Brain pericyte (primary cell): ENCODE data around the gene OR6J1.
"Not testable (repeated sequence)": the region's sequence is repeated elsewhere in the genome, so short reads cannot be mapped to it uniquely, and the experiment has no call there.

Experiments used
- DNase-seq: peaks from one replicate; pipeline ENCODE4 v3.0.0-alpha.2; 2012; ENCODE audit warnings: low read depth, low spot score

OR6J1 gene

GRCh38 chr14:22650960-22651521 is 6.9 kb upstream of the OR6J1 start:
- no peak for DNase-seq

- no peak for DNase-seq
Observed at GRCh38 chr14:22650046-22650739, 6.0 kb upstream of the OR6J1 start.

- no peak for DNase-seq
Observed at GRCh38 chr14:22648506-22648905, 4.4 kb upstream of the OR6J1 start.

- no peak for DNase-seq
Observed at GRCh38 chr14:22646570-22647254, 2.6 kb upstream of the OR6J1 start.

GRCh38 chr14:22641846-22642245 is 2.3 kb downstream of the OR6J1 start:
- no peak for DNase-seq

GRCh38 chr14:22640192-22640591 is 4.0 kb downstream of the OR6J1 start:
- DNase-seq: no peak

GRCh38 chr14:22635980-22636379 is 8.2 kb downstream of the OR6J1 start:
- DNase-seq: not testable (repeated sequence)

GRCh38 chr14:22634233-22634900 is 9.8 kb downstream of the OR6J1 start:
- no peak for DNase-seq

DNA sequence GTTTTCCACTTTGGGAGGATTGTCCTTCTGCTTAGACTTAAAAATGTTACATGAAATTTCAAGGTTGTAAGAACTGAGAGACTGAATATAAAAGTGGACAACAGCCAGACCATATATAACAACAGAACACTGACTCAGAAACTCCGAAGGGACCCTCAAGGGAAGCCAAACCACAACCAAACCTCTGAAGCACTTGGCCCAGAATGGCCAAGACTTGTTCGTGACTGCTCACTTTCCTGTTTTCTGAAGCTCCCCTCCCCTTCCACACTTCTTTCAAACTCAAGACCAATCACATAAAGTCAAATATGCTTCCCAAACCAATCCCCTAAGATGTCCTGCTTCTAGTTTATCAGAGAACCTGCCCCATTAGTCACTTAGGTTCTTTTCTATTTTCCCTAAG is 13.7 kb downstream of the OR6J1 start:
- DNase-seq: no peak

GRCh38 chr14:22630066-22630465 is 14.1 kb downstream of the OR6J1 start:
- DNase-seq: no peak

DNA sequence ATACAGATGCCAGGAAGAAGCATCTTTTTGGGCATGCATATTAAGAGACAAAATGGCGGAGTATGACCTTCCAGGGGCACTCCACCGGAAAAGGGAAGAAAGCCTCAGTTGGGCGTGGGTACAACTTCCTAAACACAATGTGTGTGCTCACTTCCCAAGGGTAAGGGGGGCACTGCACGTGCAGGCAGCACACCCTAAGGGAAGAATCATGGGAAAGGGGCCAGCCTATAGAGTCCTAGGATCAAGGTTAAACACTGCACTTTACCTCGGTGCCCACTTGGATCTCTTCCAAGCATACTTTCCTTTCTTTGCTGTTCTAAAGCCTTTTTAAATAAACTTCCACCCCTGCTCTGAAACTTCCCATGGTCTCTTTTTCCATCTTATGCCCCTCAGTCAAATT is 14.8 kb downstream of the OR6J1 start:
- no peak for DNase-seq

DNA sequence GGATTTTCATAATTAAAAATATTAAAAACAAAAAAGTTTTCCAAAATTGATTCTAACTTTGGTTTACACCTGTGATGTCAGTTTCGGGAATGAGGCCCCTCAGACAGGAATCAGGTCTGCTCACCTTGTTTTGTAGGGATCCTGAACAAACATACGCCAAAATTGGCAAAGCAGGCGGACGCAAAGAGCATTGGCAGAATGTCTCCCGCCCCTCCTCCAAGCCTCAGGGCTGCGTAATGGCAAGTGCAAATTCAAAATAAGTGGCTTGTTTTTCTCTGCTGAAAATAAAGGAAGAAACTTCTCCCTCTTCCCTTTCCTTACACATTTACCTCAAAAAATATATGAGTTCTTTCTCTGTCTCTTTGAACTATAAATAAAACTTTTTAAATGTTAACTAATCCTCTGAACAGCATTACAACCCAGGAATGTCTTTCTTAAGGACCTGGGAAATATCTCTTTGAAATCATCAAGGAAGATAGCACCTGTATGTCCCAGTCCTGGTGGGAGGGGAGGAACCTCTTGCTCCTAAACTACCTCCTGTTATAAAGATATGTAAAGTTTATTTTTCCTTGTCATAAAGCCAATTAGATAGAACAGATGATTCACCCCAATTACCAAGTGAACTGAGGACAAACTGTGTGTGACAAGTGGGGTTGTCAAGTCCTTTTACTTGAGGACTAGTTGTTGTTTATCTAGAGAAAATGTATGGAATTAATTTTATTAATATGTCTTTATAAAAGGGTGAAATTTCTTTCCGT is 16.5 kb downstream of the OR6J1 start:
- DNase-seq: no peak

GRCh38 chr14:22626590-22626989 is 17.6 kb downstream of the OR6J1 start:
- no peak for DNase-seq

- DNase-seq: no peak
Observed at GRCh38 chr14:22623047-22623446, 21.1 kb downstream of the OR6J1 start.

DNA sequence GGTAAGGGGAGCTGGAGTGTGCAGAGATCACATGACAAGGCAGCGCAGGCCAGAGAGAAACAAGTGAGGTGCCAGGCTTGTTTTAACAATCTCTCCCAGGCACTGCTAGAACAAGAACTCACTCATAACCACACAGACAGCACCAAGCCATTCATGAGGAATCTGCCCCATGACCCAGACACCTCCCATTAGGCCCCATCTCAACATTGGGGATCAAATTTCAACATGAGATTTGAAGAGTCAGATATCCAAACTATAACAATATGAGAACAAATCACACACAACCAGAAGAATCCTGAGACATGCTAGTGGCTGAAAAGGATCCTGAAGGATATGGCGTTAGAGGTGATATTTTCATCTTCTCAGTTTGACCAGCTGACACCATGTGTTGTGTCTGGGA is 21.9 kb downstream of the OR6J1 start:
- no peak for DNase-seq

- not testable (repeated sequence) for DNase-seq
Observed at GRCh38 chr14:22615765-22616164, 28.4 kb downstream of the OR6J1 start.

DNA sequence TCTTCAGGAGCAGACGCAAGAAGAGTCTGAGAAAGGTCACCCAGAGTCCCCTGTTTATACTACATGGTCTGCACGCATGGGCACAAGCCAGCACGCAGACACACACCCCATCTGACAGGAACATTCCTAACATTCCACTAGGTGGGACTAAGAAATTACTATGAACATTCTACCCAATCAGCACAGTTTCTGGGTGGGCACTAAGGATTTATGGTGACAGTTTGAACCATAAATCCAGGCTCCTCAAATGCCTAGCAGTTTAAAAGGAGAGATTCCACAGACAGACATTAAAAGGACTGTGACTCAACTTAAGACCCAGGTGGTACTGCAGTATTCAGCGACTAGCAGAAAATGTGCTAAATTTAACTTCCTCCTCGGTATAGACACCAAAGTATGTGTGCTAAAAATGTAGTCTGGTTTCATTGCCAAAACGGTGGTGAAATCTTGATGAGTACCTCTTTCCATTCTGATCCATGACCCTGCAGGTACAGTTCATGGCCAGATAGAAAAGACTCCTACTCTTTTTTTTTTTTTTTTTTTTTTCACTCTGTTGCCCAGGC is 29.8 kb downstream of the OR6J1 start:
- no peak for DNase-seq

GRCh38 chr14:22613736-22614239 is 30.4 kb downstream of the OR6J1 start:
- no peak for DNase-seq

DNA sequence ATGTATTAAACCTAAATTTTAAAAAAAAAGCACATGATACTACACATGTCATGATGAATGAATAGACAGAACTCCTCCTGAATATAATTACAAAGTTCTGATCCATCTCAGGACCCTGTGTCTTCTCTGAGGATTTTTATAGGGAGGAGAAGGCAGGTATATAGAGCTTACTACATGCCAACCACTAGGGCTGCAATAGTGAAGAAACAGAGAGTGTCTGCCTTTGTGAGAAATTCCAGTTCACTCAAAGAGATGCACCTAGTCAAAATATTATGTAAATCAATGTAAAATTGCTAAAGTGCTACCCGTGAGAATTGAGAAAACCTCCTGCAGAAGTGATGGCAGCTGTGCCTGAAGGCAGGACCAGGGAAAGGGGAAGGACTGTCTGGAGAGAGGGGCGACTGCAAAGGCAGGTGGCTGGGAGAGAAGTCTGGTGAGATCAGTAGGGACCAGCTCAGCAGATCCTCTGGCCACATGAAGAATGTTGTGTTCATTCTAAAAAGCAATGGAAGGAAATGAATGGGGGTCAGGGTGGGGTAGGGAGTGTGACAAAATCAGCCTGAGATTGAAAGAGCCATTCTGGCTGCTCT is 31.0 kb downstream of the OR6J1 start:
- no peak for DNase-seq

DNA sequence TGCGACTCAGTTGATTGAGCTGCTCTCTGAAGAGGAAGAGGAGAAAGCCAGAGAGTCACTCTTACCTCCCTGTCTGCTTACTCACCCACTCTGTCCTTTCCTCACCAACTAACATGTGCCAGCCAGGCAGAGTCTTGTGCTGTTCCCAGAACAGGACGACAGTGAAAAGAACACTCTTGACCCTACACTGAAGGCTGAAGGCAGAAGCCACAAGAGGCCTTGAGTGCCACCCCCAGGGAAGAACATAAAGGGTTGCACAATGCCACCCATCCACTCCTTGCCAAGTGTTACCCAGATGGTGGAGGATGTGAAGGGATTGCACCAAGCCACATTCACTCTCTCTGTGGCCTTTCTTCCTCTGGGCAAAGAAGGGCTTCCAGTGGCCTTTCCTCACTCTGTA is 33.2 kb downstream of the OR6J1 start:
- no peak for DNase-seq

DNA sequence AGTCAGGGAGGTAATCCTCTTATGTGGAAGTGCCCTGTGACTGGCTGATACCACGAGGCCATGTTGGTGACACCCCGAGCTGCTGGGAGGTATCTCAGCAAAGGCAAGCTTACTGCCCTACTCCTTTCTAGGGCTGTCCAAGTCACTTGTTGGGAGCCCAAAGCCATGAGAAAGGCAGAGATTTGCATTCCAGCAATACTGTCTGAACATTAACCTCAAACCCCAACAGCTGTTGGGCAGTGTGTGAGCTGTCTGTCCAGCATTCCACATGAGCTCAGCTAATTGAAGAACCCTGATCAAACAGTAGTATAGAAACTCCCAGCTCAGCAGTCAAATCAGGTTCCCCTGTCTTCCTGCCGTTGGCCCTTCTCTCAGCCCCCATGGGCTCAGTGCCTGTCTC is 36.9 kb downstream of the OR6J1 start:
- no peak for DNase-seq
